HepG2 (cell line): ENCODE data around the gene IRAK2. TPM values are rescaled to one million over a fixed set of nuclear protein-coding genes. Genes with fewer than 3 reads are reported as not detected.

Experiments used
- ATAC-seq: fragments of 200-7000 bp; cut with Tn5 transposase; 3 replicates; pipeline ENCODE4 v1.9.1; 2020; ENCODE audit warnings: mild to moderate bottlenecking, moderate library complexity
- BruUV-seq: library from RNA; stranded (reverse); fragments of 400-500 nt; replicated peaks from 2 replicates; lab custom pipeline; 2021; lab: Mats Ljungman, UMichigan
- CTCF ChIA-PET: fragments of 300-600 bp; formaldehyde crosslinking; extraction: SDS; loops from one replicate; lab custom pipeline; 2021; ENCODE audit warnings: low total read pairs, inconsistent platforms, low intra/inter-chr PET ratio; lab: Yijun Ruan, JAX
- POLR2A ChIA-PET: fragments of 350-600 bp; sonication (Branson Sonifier 250); formaldehyde crosslinking; loops from one replicate; lab custom pipeline; 2020; ENCODE audit warnings: antibody characterized with exemption, inconsistent platforms; lab: Yijun Ruan, JAX
- DNase-seq: peaks from one replicate; pipeline ENCODE4 v3.0.0-alpha.2; 2015; ENCODE audit warnings: low spot score
- FAIRE-seq: peaks from 3 replicates; lab custom pipeline; 2011; peaks lifted over from hg19 to GRCh38; lab: Jason Lieb, UNC
- H2AFZ ChIP-seq: one replicate; pipeline ENCODE4 v1.6.1; 2011; ENCODE audit warnings: low read length, inconsistent platforms
- H3K27ac ChIP-seq: fragments of 300-600 bp; 3 replicates; pipeline ENCODE4 v1.8.0; 2011; ENCODE audit warnings: mixed run types, mild to moderate bottlenecking, mixed read lengths, low read length, inconsistent platforms; ENCODE audit not compliant: insufficient read depth; ENCODE audit errors: extremely low read length
- H3K27me3 ChIP-seq, 2 experiments: fragments of 200-600 bp in 1 of 2; 2 replicates in 1 of 2; 3 replicates in 1 of 2; pipeline versions ENCODE4 v1.6.0 to v1.8.0; 2011; ENCODE audit warnings: low read length in 2 of 2, mild to moderate bottlenecking in 2 of 2, moderate library complexity in 2 of 2, inconsistent platforms in 1 of 2; ENCODE audit not compliant: insufficient read depth in 2 of 2, control insufficient read depth in 1 of 2
- H3K36me3 ChIP-seq, 2 experiments: fragments of 200-600 bp in 1 of 2; replicated peaks in 1 of 2; 2 replicates in 1 of 2; 3 replicates in 1 of 2; pipeline versions ENCODE4 v1.5.1 to v1.8.0; 2011; ENCODE audit warnings: low read length in 2 of 2, inconsistent platforms in 1 of 2; ENCODE audit not compliant: insufficient read depth in 2 of 2, control insufficient read depth in 1 of 2
- H3K4me1 ChIP-seq: 2 replicates; pipeline ENCODE4 v1.5.1; 2012; ENCODE audit warnings: low read length, inconsistent platforms; ENCODE audit not compliant: insufficient read depth
- H3K4me2 ChIP-seq: 2 replicates; pipeline ENCODE4 v1.6.0; 2011; ENCODE audit warnings: low read depth, low read length, inconsistent platforms
- H3K4me3 ChIP-seq, 3 experiments: fragments of 200-600 bp in 1 of 3; sonication (generic), shearing (Covaris generic) in 1 of 3; replicated peaks in 1 of 3; 2 replicates each; pipeline ENCODE4 v1.5.1; 2011 to 2016; ENCODE audit warnings: low read length in 3 of 3, inconsistent platforms in 2 of 3, low read depth in 2 of 3, mild to moderate bottlenecking in 2 of 3, control low read depth in 1 of 3, mixed read lengths in 1 of 3; ENCODE audit not compliant: insufficient read depth in 1 of 3
- H3K79me2 ChIP-seq: one replicate; pipeline ENCODE4 v1.6.1; 2011; ENCODE audit warnings: low read length, inconsistent platforms; ENCODE audit not compliant: insufficient read depth
- H3K9ac ChIP-seq: 2 replicates; pipeline ENCODE4 v1.6.0; 2011; ENCODE audit warnings: mild to moderate bottlenecking, low read depth, low read length, inconsistent platforms; ENCODE audit not compliant: insufficient read depth
- H3K9me3 ChIP-seq: 2 replicates; pipeline ENCODE4 v1.5.1; 2012; ENCODE audit warnings: mild to moderate bottlenecking, low read length
- H4K20me1 ChIP-seq: 2 replicates; pipeline ENCODE4 v1.6.0; 2011; ENCODE audit warnings: inconsistent platforms, mild to moderate bottlenecking, low read length, moderate library complexity; ENCODE audit not compliant: insufficient read depth
- ARHGAP35 ChIP-seq: sonication (generic); formaldehyde crosslinking; IDR thresholded peaks from 2 replicates; pipeline ENCODE4 v1.9.0; 2022; ENCODE audit warnings: mild to moderate bottlenecking, inconsistent platforms, moderate library complexity, missing genetic modification reagents, borderline replicate concordance
- GTF3A ChIP-seq: sonication (generic); formaldehyde crosslinking; conservative IDR thresholded peaks from 2 replicates; pipeline ENCODE4 v1.4.0; 2020; ENCODE audit warnings: mild to moderate bottlenecking, missing genetic modification reagents
- MXD1 ChIP-seq: sonication (generic); formaldehyde crosslinking; IDR thresholded peaks from 2 replicates; pipeline ENCODE4 v1.4.0; 2020; ENCODE audit warnings: mild to moderate bottlenecking, missing genetic modification reagents
- SIN3B ChIP-seq: fragments of 150-350 bp; IDR thresholded peaks from 2 replicates; pipeline ENCODE4 v1.6.1; 2014; ENCODE audit warnings: low read length
- WGBS: methylation state at CpG from one replicate; pipeline ENCODE4 v1.1.6; 2017; ENCODE audit warnings: low lambda C conversion rate; 5-methylcytosine and 5-hydroxymethylcytosine counted together
- in situ Hi-C: cut with HindIII; loops from 2 replicates; pipeline ENCODE4 v1.10.0; 2017; ENCODE audit warnings: low pct_unique_long_range_greater_than_20kb; ENCODE audit not compliant: extremely low pct_ligation_motif_present
- intact Hi-C: fragments of 100-400 bp; cut with micrococcal nuclease; formaldehyde crosslinking; loops from one replicate; pipeline ENCODE4 v1.10.0; 2022; ENCODE audit not compliant: unreplicated experiment
- polyA plus RNA-seq, 8 experiments: library from polyadenylated mRNA; depleted of rRNA in 3 of 8; stranded (reverse) in 7 of 8; unstranded in 1 of 8; fragments of >200 nt; fragmentation: Illumina TruSeq in 4 of 8; extraction: Trizol in 4 of 8; gene quantifications; 2 replicates each; pipeline versions ENCODE4 v1.2.1 to v1.2.3, GENCODE V29; 2011 to 2016; ENCODE audit warnings: low read depth in 4 of 8, missing spikeins in 1 of 8, mixed read lengths in 1 of 8; ENCODE audit not compliant: insufficient read depth in 1 of 8
- total RNA-seq, 5 experiments: library from RNA; depleted of rRNA; stranded (reverse); fragments of >200 nt; fragmentation: Illumina TruSeq; extraction: Trizol; gene quantifications; 2 replicates each; pipeline ENCODE4 v1.2.3, GENCODE V29; 2016; ENCODE audit warnings: low read depth in 1 of 5
- TF ChIP-seq, protein P1 (sequence below): sonication (generic); formaldehyde crosslinking; IDR thresholded peaks from 2 replicates; pipeline ENCODE4 v1.5.0; 2020; ENCODE audit warnings: missing genetic modification reagents
- TF ChIP-seq, protein P2 (sequence below): fragments of 450-650 bp; IDR thresholded peaks from 2 replicates; pipeline ENCODE4 v1.6.1; 2016

IRAK2 gene
- total and polyA plus RNA-seq, 2 of the 13 experiments (the other 11 are each of a cell fraction or from before 2014, with no cell fraction given), result 13.1 to 23.3 TPM

- Histone ChIP-seq H3K4me2 (no peak overlapping the region), H3K9me3 (no peaks in the 10 kb centered on the region), H3K36me3 (peaks cover 10 to 46% of the 10 kb centered on the region in 2 experiments), H3K79me2 (no peaks in the 10 kb centered on the region), H3K4me1 (peaks cover 11% of the 10 kb centered on the region)
- TF ChIP-seq SIN3B (no peak), ARHGAP35 (CRISPR knock-in tag) (no peak), MXD1 (CRISPR knock-in tag) (no peak), GTF3A (no peak)
- TF ChIP-seq, protein P1, sequence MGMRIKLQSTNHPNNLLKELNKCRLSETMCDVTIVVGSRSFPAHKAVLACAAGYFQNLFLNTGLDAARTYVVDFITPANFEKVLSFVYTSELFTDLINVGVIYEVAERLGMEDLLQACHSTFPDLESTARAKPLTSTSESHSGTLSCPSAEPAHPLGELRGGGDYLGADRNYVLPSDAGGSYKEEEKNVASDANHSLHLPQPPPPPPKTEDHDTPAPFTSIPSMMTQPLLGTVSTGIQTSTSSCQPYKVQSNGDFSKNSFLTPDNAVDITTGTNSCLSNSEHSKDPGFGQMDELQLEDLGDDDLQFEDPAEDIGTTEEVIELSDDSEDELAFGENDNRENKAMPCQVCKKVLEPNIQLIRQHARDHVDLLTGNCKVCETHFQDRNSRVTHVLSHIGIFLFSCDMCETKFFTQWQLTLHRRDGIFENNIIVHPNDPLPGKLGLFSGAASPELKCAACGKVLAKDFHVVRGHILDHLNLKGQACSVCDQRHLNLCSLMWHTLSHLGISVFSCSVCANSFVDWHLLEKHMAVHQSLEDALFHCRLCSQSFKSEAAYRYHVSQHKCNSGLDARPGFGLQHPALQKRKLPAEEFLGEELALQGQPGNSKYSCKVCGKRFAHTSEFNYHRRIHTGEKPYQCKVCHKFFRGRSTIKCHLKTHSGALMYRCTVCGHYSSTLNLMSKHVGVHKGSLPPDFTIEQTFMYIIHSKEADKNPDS (CRISPR knock-in tag), result no peak
- TF ChIP-seq, protein P2, sequence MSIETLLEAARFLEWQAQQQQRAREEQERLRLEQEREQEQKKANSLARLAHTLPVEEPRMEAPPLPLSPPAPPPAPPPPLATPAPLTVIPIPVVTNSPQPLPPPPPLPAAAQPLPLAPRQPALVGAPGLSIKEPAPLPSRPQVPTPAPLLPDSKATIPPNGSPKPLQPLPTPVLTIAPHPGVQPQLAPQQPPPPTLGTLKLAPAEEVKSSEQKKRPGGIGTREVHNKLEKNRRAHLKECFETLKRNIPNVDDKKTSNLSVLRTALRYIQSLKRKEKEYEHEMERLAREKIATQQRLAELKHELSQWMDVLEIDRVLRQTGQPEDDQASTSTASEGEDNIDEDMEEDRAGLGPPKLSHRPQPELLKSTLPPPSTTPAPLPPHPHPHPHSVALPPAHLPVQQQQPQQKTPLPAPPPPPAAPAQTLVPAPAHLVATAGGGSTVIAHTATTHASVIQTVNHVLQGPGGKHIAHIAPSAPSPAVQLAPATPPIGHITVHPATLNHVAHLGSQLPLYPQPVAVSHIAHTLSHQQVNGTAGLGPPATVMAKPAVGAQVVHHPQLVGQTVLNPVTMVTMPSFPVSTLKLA, result no peak
- TF ChIP-seq, all 625 proteins: peak for 0
- in situ Hi-C loops (no loop called here), intact Hi-C loops (no loop called here)
- Histone ChIP-seq H2AFZ (no peak overlapping the region), H3K9ac (no peak overlapping the region), H4K20me1 (no peaks in the 10 kb centered on the region), H3K27me3 (no peaks in the 10 kb centered on the region), H3K4me3 (no peak overlapping the region), H3K27ac (no peak overlapping the region)
- 98% methylated on average over 12 of the region's 12 CpGs for WGBS
- DNase-seq (no peak), ATAC-seq (no peak), FAIRE-seq (no peak)
- BruUV-seq, result no TSS peak
- ChIA-PET CTCF (no interaction called here), POLR2A (interaction anchor here (0.8 to 2.2 kb wide), 5 partner anchors 18 to 62 kb away, joined by 3 to 8 read pairs (median 3); partner anchors contain the start of gene TATDN2)
Measured at GRCh38 chr3:10185804-10186762, 21.4 kb downstream of the IRAK2 start.
